Omental fat pad (tissue), 4 donors: ENCODE data around the gene ZSCAN25. TPM values are rescaled to one million over a fixed set of nuclear protein-coding genes. Genes with fewer than 3 reads are reported as not detected.
"Not testable (repeated sequence)": the region's sequence is repeated elsewhere in the genome, so short reads cannot be mapped to it uniquely, and the experiment has no call there.

ENCODE experiments used
- ATAC-seq: fragments of 150-250 bp; one replicate; pipeline ENCODE4 v1.9.1; 2016; ENCODE audit warnings: mild to moderate bottlenecking, moderate library complexity; ENCODE audit not compliant: low FRiP score
- DNase-seq: peaks from one replicate; pipeline ENCODE4 v3.0.0-alpha.2; 2019; ENCODE audit warnings: low spot score
- total RNA-seq, 4 donors: library from RNA; depleted of rRNA; stranded (reverse); fragments of >200 nt; gene quantifications; one replicate each; pipeline ENCODE4 v1.1.0, GENCODE V29; 2016
- TF ChIP-seq, protein P1 (sequence below), 3 donors: fragments of 450-650 bp; IDR thresholded peaks; one replicate each; pipeline ENCODE4 v1.5.1; 2016 to 2017; ENCODE audit warnings: antibody characterized with exemption in 3 of 3, mild to moderate bottlenecking in 3 of 3, moderate library complexity in 2 of 3

ZSCAN25 gene
- total RNA-seq, 4 donors from 2014 or later, result 9.1 to 21.0 (median 15.0) TPM

DNA sequence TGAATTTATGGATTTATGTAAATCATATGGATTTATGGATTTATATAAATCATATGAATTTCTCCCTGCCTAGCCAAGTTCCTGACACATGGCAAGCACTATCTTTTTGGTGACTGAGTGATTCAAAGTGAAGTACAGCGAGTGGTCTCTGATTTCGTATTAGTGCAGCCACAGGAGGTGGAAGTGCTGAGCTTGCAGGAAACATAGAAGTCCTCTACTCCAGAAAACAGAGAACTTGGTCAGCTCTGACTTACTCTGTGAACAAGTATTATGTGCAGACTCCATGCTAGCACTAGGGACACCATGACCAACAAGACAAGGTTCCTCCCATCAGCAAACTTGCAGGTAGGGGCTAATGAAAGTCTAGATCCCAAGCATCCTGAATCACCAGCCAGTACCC is 34.5 kb downstream of the ZSCAN25 start:
- TF ChIP-seq, protein P1, sequence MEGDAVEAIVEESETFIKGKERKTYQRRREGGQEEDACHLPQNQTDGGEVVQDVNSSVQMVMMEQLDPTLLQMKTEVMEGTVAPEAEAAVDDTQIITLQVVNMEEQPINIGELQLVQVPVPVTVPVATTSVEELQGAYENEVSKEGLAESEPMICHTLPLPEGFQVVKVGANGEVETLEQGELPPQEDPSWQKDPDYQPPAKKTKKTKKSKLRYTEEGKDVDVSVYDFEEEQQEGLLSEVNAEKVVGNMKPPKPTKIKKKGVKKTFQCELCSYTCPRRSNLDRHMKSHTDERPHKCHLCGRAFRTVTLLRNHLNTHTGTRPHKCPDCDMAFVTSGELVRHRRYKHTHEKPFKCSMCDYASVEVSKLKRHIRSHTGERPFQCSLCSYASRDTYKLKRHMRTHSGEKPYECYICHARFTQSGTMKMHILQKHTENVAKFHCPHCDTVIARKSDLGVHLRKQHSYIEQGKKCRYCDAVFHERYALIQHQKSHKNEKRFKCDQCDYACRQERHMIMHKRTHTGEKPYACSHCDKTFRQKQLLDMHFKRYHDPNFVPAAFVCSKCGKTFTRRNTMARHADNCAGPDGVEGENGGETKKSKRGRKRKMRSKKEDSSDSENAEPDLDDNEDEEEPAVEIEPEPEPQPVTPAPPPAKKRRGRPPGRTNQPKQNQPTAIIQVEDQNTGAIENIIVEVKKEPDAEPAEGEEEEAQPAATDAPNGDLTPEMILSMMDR (IDR thresholded peaks at IDR 0.05), result no peak
- no peak for DNase-seq
- ATAC-seq, result no peak

DNA sequence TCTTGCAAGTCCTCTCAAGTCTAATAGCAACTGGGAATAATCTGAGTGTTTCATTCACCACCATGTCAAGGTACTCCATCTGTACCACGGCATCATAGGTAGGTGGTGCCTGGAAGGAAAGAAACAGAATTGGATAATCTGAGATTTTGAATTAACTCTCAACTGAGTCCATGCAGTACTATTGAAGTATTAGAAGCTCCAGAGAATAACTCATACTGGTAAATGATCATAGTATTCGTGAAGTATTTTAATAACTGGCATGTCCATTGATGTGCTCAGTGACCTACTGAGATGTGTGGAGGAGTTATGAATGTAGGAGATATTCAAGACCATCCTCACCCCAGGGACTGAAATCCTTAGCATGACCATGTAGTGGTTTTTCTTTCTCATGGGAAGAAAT is 35.9 kb downstream of the ZSCAN25 start:
- ATAC-seq (no peak), DNase-seq (no peak)
- TF ChIP-seq, protein P1 (IDR thresholded peaks at IDR 0.05), result no peak

DNA sequence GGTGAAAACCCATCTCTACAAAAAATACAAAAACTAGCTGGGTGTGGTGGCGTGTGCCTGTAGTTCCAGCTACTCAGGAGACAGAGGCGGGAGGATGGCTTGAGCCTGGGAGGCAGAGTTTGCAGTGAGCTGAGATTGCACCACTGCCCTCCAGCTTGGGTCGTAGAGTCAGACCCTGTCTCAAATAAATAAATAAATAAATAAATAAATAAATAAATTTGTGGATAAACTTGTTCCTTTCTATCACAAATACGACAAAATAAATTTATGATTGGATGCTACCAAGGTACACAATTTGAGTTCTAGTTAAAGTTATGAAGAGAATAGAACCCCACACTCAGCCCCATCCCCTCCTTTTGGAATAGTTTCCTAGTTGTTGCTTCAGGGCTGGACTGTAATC is 36.5 kb downstream of the ZSCAN25 start:
- DNase-seq, ATAC-seq: not testable (repeated sequence)

DNA sequence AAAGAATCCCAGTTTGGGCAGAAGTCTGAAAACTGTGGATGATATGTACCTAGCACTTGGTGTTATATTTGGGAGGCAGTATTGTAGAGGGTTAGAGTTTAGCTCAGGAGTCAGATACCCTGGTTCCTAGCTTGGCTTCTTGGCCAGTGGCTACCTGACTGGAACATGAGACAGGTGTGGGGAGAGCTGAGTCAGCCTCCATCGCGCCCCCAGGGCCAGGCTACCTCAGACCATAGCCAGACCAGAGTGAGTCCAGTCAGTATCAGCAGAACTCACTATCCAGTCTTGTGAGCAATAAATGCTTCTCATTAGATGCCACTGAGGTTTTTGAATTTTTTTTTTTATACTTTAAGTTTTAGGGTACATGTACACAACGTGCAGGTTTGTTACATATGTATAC is 37.0 kb downstream of the ZSCAN25 start:
- ATAC-seq, result no peak
- DNase-seq, result no peak
- TF ChIP-seq, protein P1 (IDR thresholded peaks at IDR 0.05), result no peak

DNA sequence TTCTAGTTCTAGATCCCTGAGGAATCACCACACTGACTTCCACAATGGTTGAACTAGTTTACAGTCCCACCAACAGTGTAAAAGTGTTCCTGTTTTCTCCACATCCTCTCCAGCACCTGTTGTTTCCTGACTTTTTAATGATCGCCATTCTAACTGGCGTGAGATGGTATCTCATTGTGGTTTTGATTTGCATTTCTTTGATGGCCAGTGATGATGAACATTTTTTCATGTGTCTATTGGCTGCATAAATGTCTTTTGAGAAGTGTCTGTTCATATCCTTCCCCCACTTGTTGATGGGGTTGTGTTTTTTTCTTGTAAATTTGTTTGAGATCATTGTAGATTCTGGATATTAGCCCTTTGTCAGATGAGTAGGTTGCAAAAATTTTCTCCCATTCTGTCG is 37.9 kb downstream of the ZSCAN25 start:
- not testable (repeated sequence) for DNase-seq, ATAC-seq

DNA sequence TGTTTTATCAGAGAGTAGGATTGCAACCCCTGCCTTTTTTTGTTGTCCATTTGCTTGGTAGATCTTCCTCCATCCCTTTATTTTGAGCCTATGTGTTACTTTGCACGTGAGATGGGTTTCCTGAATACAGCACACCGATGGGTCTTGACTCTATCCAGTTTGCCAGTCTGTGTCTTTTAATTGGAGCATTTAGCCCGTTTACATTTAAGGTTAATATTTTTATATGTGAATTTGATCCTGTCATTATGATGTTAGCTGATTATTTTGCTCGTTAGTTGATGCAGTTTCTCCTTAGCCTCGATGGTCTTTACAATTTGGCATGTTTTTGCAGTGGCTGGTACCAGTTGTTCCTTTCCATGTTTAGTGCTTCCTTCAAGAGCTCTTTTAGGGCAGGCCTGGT is 41.1 kb downstream of the ZSCAN25 start:
- not testable (repeated sequence) for ATAC-seq, DNase-seq

DNA sequence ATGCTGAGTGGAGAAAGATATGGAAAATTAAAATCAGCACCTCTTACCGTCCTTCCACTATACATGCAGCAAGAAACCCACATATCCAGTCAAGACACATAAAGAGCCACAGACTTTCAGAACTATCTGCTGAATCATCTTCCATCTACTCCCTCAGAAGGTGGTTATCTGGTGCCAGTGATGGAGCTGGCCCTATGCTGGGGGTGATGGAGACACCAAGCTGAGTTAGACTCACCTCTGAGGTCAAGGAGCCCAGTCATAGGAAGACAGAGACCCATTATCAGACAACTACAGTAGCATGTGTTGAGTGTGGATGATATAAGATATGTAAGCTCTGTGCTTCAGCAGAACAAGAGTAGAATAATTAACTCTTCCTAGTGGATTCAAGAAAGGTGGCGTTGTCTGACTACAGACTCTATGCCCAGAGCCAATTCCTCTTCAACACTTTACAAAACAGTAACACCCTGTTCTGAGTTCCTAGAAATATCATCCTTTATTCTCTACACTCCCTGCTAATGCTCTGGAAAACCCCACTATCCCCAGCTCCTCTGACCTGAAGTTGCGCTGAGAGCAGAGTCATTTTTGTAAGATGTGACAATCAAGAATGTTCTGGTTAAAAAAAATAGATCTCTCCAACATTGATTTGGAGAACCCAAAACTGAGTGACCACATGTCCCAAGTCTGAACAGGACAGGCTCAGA is 48.7 kb downstream of the ZSCAN25 start:
- DNase-seq (no peak), ATAC-seq (no peak)
- TF ChIP-seq, protein P1 (IDR thresholded peaks at IDR 0.05), result no peak

DNA sequence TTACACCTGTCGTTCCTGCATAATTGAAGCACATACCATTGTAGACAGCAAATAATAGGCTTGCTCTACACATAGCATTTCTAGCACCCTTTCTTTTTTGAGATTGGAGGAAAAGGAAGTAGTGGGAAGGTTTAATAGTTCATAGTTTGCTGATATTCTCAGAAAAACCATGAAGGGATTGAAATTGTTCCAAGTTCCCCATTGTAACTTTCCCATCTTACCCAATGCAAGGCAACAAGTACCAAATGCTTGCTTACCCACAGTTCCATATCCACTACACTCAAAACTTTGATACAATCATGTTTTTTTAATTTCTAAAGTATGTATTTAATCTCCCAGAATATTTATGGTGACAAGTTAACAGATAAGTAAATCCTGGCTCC is 49.3 kb downstream of the ZSCAN25 start:
- ATAC-seq, result no peak

More for the DNA sequence above, 49.3 kb downstream of the ZSCAN25 start:
- TF ChIP-seq, protein P1 (IDR thresholded peaks at IDR 0.05), result no peak
- DNase-seq, result no peak
